RPMI8226 (cell line): ENCODE measurements around the gene CFAP97.

ENCODE experiments used
- DNase-seq: peaks from one replicate; pipeline ENCODE4 v3.0.0-alpha.2; 2015

CFAP97 gene

GRCh38 chr4:185196437-185196836, 7.4 kb downstream of the CFAP97 start:
- no peak for DNase-seq

- no peak for DNase-seq
These were observed 8.6 kb downstream of the CFAP97 start for GRCh38 chr4:185194924-185195888.

- no peak for DNase-seq
These were observed 11.7 kb downstream of the CFAP97 start for GRCh38 chr4:185192059-185192458.

GRCh38 chr4:185190306-185190856, 13.4 kb downstream of the CFAP97 start:
- DNase-seq, result no peak

- no peak for DNase-seq
These were observed 14.0 kb downstream of the CFAP97 start for GRCh38 chr4:185189606-185190305.

- no peak for DNase-seq
These were observed 17.0 kb downstream of the CFAP97 start for GRCh38 chr4:185186769-185187168.

- peak; percentile 87 for DNase-seq
These were observed 20.0 kb downstream of the CFAP97 start for GRCh38 chr4:185183622-185184281.

GRCh38 chr4:185182239-185182638, 21.6 kb downstream of the CFAP97 start:
- no peak for DNase-seq

- no peak for DNase-seq
These were observed 24.3 kb downstream of the CFAP97 start for GRCh38 chr4:185179488-185179887.

- no peak for DNase-seq
These were observed 32.3 kb downstream of the CFAP97 start for GRCh38 chr4:185171373-185172071.

- no peak for DNase-seq
These were observed 36.6 kb downstream of the CFAP97 start for GRCh38 chr4:185167234-185167633.

- DNase-seq, result no peak
These were observed 38.2 kb downstream of the CFAP97 start for GRCh38 chr4:185165605-185166063.

- DNase-seq, result no peak
These were observed 52.5 kb downstream of the CFAP97 start for GRCh38 chr4:185151296-185151695.

GRCh38 chr4:185149392-185149791, 54.4 kb downstream of the CFAP97 start:
- DNase-seq, result no peak

GRCh38 chr4:185145572-185145971, 58.2 kb downstream of the CFAP97 start:
- no peak for DNase-seq

- DNase-seq, result no peak
These were observed 59.1 kb downstream of the CFAP97 start for GRCh38 chr4:185144601-185145240.

GRCh38 chr4:185143601-185143969, 60.2 kb downstream of the CFAP97 start:
- peak; percentile 31 for DNase-seq

GRCh38 chr4:185142912-185143600, 60.7 kb downstream of the CFAP97 start, which contains the start of gene SLC25A4:
Gene SLC25A4 (plus strand): TSS chr4:185143266. CDS start chr4:185143373, 107 bp downstream.
- DNase-seq, result peak; percentile 85

GRCh38 chr4:185142564-185142911, 61.3 kb downstream of the CFAP97 start:
- DNase-seq, result no peak

GRCh38 chr4:185141777-185142176, 62.0 kb downstream of the CFAP97 start:
- DNase-seq, result no peak

- DNase-seq, result no peak
These were observed 64.1 kb downstream of the CFAP97 start for GRCh38 chr4:185139736-185140135.
